HT1080 (cell line): Measurements from ENCODE around the gene KLHDC8A. TPM values are rescaled to one million over a fixed set of nuclear protein-coding genes. Genes with fewer than 3 reads are reported as not detected.
"Not testable (repeated sequence)": the region's sequence is repeated elsewhere in the genome, so short reads cannot be mapped to it uniquely, and the experiment has no call there.

Source experiments
- DNase-seq: peaks from one replicate; pipeline ENCODE4 v3.0.0-alpha.2; 2015; ENCODE audit warnings: low read depth
- small RNA-seq: library from RNA; depleted of rRNA; stranded (forward); fragments of <200 nt; gene quantifications from one replicate; pipeline ENCODE3, GENCODE V24; 2014
- total RNA-seq: library from RNA; depleted of rRNA; stranded (reverse); fragments of >200 nt; shearing (Covaris generic); gene quantifications from 2 replicates; pipeline ENCODE4 v1.2.3, GENCODE V29; 2014; rRNA removed

Gene KLHDC8A
- total RNA-seq, 1 experiment from 2014 or later: not detected

DNA sequence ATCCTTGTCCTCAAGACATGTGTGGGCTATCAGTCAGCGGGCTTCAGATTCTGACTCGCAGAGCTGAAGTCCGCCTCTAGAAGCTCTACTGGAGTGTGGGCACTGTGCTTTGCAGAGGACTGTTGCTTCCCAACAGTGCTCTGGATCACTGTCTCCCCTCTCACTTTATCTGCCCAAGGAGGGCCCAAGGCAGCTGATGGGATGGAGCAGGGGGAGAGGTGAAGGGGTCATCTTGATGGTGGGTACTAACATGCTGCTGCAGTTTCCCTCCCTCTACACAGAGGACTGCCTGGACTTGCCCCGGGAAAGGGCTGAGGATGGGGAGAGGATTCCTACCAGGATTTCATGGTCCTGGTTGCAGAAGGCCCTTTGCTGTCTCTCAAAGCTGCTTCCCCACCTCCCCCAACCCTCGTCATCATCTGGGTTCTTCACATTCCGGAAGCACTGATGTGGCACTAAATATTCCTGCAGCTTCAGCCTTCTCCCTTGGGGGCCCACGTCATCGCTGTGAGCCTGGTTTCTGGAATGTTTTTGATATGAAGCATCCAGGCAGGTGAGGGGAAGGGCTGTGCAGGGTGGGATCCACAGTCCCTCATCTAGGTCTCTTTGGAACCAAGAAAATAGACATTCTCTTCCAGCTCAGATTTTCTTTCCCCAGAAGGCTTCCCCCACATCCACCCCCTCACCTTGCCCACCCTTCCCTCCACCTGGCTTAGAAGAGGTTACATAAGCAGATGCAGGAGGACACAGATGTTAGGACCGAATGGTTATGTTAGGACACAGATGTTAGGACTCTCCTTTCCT lies 58.3 kb downstream of the KLHDC8A start:
- DNase-seq: peak; percentile 95

DNA sequence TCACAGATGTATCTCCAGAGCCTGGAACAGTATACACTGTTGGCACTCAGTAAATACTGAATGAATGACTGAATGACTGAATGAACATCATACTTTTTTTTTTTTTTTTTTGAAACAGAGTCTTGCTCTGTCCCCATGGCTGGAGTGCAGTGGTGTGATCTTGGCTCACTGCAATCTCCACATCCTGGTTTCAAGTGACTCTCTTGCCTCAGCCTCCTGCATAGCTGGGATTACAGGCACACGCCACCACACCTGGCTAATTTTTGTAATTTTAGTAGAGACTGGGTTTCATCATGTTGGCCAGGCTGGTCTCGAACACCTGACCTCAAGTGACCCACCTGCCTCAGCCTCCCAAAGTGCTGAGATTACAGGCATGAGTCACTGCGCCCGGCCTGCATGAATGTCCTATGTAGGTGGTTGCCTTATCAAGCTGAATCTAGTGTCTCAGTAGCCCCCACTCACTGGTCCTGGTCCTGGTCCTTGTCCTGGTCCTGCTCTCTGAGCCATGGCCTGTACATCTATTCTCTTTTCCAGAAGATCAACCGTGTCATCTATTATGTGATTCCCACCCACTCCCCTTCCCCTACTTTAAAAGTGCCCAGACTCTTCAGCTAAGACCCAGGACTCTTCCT lies 59.1 kb downstream of the KLHDC8A start:
- not testable (repeated sequence) for DNase-seq

DNA sequence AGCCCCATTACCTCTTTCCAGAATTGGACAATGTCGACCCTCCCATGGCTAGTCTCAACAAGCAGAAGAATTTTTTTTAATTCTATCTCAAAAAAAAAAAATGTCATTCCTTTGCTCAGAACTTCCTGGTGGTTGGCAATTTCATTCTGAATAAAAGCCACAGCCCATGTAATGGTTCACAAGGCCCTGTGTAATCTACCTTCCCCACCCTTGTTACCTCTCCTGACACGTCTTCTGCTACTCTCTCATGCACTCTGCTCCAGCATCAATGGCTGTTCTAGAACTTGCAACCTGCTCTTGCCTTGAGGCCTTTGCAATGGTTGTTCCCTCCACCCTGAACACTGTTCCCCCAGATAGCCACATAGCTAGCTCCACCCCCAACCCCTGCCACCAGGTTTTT lies 60.6 kb downstream of the KLHDC8A start:
- no peak for DNase-seq

DNA sequence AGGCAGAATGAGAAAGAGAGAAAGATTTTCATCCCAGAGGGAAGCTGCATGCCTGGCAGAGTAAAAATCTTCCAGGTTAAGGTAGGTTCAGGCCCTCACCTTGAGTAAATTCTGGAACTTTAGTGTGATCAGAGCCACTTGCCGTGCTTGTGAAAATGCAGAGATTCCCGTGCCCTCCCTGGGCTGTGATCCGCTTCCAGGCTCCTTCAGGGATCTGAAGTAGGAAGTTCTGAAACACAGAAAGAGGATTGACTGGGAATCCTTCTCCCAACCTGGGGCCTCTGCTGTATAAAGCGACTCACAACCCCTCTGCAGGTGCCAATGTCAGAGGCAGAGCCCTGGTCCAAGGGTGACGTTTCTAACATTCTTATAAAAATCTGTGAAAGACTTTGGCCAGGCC lies 61.8 kb downstream of the KLHDC8A start:
- DNase-seq: no peak

DNA sequence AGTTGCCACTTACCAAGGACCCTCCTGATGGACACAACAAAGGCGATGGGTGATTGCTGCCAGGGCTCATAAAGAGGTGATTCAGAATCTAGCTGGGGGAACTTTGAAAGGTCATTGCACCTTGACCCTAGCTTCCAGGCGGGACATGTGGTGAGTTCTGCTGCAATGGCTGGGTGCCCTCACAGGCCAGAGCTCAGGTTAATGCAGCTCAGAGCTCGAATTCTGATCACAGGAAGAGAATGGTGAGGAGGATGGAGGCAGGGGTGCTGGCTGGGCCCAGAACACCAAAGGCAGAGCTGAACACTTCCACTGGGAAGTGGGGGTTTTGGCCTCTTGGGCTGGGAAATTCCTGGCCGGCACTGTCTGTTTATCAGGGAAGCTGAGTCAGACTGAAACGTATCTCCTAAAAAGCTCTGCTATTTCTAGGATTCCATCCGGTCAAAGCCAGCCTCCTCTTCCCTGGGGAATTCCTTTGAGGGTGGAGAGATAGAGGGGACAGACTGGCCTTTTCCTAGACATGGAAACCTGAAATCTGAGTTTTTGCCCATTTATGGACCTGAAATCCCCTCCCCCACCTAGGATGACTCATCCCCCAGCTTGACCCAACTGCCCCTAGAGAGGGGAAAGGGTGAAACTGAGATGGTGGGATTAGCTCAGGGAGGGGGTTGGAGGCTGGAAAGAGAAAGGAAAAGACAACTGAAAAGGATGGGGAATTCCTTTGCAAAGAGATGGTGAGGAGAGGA lies 62.4 kb downstream of the KLHDC8A start:
- DNase-seq: peak; percentile 93

DNA sequence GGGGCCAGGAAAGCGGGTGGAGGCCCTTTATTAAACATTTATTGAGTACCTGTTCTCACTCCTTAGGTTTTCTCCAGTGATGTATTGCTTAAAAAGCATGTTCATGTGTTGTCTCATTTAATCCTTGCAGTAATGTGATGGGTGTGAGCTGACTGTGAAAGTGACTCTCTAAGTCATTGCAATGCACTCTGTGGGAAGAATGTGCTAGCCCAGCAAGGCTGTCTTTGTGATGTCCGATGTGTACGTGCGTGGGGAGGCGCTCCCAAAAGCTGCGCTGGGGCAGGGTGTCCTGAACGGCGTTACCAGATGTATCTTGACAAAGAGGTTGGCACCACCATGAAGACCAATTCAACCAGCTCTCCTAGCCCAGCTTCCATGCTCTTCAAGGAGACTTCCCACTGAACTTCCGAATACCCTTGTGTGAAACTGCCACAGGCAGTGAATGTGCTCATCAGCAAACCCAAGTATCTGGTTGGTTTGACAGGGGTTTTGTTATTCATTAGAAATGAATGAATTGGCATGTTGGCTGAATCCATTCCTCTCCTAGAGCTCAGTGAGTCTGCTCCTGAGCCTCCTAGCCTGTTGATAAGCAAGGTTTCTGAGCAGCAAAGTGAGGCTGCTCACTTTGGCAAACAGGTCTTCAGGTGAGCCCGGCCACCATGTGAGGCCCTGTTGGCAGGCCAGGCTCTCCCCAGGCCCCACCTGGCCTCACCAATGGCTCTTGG lies 63.2 kb downstream of the KLHDC8A start:
- no peak for DNase-seq

DNA sequence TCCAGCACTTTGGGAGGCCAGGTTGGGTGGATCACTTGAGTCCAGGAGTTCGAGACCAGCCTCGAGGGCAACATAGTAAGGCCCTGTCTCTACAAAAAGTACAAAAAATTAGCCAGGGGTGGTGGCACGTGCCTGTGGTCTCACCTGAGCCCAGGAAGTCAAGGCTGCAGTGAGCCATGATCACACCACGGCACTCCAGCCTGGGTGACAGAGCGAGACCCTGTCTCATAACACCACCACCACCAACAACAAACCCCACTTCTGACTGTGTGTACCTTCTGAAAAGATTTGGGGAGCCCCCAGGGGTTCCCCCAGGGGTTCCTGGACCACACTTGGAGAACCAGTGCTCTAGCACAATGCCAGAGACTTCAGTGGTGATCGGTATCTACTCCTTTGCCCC lies 65.1 kb downstream of the KLHDC8A start:
- DNase-seq: no peak

DNA sequence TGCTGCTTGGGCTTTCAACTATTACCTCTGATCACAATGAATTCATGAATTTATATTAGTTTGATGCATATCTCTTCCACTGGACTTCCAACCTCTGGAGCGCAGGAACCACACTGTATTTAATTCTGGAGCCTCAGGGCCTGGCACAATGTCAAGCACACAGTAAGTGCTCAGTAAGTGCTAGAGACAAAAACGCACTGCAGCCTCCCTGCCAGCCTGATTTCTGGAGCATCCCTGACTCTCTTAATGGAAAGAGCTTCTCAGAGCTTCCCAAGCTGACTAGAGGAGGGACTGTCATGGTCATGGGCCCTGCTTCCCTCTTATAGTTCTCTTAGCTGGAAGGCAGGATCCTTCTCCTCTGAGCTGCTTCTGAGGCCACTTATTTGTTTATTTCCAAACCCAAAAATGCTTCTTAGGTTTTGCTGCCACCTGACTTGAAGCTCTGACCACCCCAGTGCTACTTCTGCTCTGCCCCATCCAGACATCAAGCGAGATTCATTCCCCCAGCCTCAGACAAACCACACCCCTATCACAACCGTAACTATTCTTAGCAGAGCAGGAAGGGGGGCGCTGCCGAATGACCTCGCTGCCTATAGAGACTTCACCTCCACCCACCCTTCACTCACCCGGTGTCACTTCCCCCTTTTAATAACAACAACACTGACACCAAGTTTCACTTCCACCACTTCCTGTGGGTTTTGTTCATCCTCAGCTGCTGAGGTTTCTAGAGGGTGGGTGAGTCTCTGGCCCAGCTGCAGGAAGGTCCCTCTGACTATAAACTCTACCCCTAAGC lies 68.8 kb downstream of the KLHDC8A start:
- DNase-seq: peak; percentile 85

DNA sequence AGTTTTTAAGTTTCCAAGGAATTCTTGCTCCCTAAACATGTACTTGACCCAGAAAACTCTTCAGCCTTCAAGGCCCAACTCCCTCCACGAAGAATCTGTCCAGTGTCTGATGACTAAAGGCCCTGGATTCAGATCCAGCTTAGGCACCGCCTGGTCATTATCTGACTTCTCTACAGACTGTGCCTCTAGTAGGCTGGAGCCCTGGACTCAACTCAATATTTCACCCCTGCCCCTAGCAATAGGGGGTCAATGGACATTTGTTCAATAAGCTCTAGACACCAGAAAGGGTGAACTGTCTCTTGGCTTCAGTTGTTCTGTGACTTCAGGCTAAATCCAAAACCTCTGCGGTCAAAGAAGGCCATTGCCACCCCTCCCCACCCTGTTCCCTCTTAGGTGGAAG lies 69.6 kb downstream of the KLHDC8A start:
- no peak for DNase-seq

DNA sequence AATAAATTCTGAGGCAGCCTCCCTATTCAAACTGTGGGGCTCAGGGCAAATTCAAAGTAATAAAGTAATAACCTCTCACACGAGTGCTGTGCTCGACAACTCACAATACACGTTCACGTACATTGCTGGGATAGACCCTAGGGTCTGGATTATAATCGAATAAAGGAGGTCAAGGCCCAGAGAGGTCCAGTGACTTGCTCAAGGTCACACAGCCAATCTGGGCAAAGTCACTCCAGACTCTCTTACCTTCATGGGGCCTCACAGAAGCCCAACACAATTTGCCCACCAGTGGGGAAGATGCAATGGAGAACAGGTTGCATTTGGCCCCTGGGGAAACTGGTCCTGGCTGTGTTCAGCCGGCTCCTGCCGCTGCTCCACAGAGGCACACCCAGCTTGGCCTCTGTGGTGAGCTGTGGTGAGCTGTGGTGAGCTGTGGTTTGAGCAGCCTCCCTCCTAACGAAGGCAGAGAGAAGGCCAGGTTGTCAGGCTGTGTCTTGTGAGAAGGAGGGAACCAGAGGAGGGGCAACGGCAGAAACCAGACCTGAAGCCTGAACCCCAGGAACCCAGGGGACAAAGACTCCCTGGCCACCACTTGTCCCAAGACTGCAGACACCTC lies 70.3 kb downstream of the KLHDC8A start:
- DNase-seq: peak; percentile 83

Small RNAs within 50 kb of the gene (small RNA-seq; reads per million reads assigned to genes)
- not detected for gene SNRPGP10

Other genes starting within 250 kb of the KLHDC8A start
- gene RBBP5, start 234.9 kb downstream of the KLHDC8A start, total RNA-seq: 14.1 and 15.8 TPM in 2 replicates
- gene DSTYK, start 145.2 kb downstream of the KLHDC8A start, total RNA-seq: 4.6 and 5.1 TPM in 2 replicates
- 1.5 and 2.3 TPM in 2 replicates for gene TMCC2, start 129.0 kb downstream of the KLHDC8A start, total RNA-seq
- gene NUAK2, start 35.2 kb downstream of the KLHDC8A start, total RNA-seq: 1.8 and 2.2 TPM in 2 replicates
- not detected in 2 replicates for gene LEMD1, start 65.1 kb upstream of the KLHDC8A start, total RNA-seq
- gene BLACAT1, start 99.1 kb upstream of the KLHDC8A start, total RNA-seq: 0.10 and 0.19 TPM in 2 replicates
- 0.87 and 1.7 TPM in 2 replicates for gene CDK18, start 147.7 kb upstream of the KLHDC8A start, total RNA-seq